Right lobe of liver (tissue), 4 donors: Measurements from ENCODE around the gene EPHA2.

Experiments
- CTCF ChIP-seq, 4 donors: fragments of 200-600 bp in 3 of 4; fragments of 450-650 bp in 1 of 4; IDR thresholded peaks; one replicate each; pipeline versions ENCODE4 v1.5.1 to v1.8.0; 2016 to 2022; ENCODE audit warnings: antibody characterized with exemption in 4 of 4, mild to moderate bottlenecking in 2 of 4
- POLR2A ChIP-seq: fragments of 450-650 bp; IDR thresholded peaks from one replicate; pipeline ENCODE4 v1.6.1; 2017; ENCODE audit warnings: antibody characterized with exemption, mild to moderate bottlenecking
- donor health status: DM: no; HTN: no; CAD: no.
- donor health status: DM: no; HTN: no; CAD: no.
- donor health status: DM: no; HTN: yes; CAD: no.

GRCh38 chr1:16119504-16119903 is 36.4 kb downstream of the EPHA2 start:
- TF ChIP-seq CTCF (IDR thresholded peaks at IDR 0.05) (no peak), POLR2A (no peak)
